GM20000 (cell line): Measurements from ENCODE around the gene GNG8.
"Not testable (repeated sequence)": the region's sequence is repeated elsewhere in the genome, so short reads cannot be mapped to it uniquely, and the experiment has no call there.

ENCODE experiments used
- DNase-seq: peaks from one replicate; pipeline ENCODE4 v3.0.0; 2012; ENCODE audit warnings: low spot score
- CTCF ChIP-seq: IDR thresholded peaks from 2 replicates; pipeline ENCODE4 v1.5.1; 2012; ENCODE audit warnings: mild to moderate bottlenecking, control low read depth; ENCODE audit errors: extremely low read depth, missing control alignments

Gene GNG8

GRCh38 chr19:46631481-46631880, 4.5 kb downstream of the GNG8 start:
- TF ChIP-seq CTCF, result no peak

GRCh38 chr19:46630586-46631205, 5.3 kb downstream of the GNG8 start:
- no peak for DNase-seq
- no peak for TF ChIP-seq CTCF

More at GRCh38 chr19:46631481-46631880, 4.5 kb downstream of the GNG8 start:
- DNase-seq, result no peak

- TF ChIP-seq CTCF, result no peak
- DNase-seq, result no peak
Measured at GRCh38 chr19:46629546-46630025, 6.4 kb downstream of the GNG8 start.

- not testable (repeated sequence) for DNase-seq
Measured at GRCh38 chr19:46628970-46629369, 7.0 kb downstream of the GNG8 start.

GRCh38 chr19:46626446-46626845, 9.6 kb downstream of the GNG8 start:
- no peak for TF ChIP-seq CTCF
- no peak for DNase-seq

- no peak for TF ChIP-seq CTCF
- no peak for DNase-seq
Measured at GRCh38 chr19:46625731-46626130, 10.3 kb downstream of the GNG8 start.

GRCh38 chr19:46624958-46625661, 10.9 kb downstream of the GNG8 start, which contains the start of gene PTGIR:
Gene PTGIR (minus strand): TSS chr19:46625089. CDS start chr19:46624225, 864 bp downstream.
- TF ChIP-seq CTCF, result no peak
- peak; percentile 59 for DNase-seq
